Caco-2 (cell line): ENCODE measurements around the gene PTER. TPM values are rescaled to one million over a fixed set of nuclear protein-coding genes. Genes with fewer than 3 reads are reported as not detected.

ENCODE experiments used
- BruUV-seq: library from RNA; stranded (reverse); fragments of 400-500 nt; replicated peaks from 2 replicates; lab custom pipeline; 2021; lab: Mats Ljungman, UMichigan
- CTCF ChIA-PET: fragments of 300-600 bp; sonication (Branson Sonifier 250); formaldehyde crosslinking; loops from one replicate; lab custom pipeline; 2022; ENCODE audit warnings: antibody characterized with exemption; lab: Charles Lee
- POLR2A ChIA-PET: fragments of 300-600 bp; sonication (Branson Sonifier 250); formaldehyde crosslinking; loops from one replicate; lab custom pipeline; 2022; ENCODE audit warnings: antibody characterized with exemption; lab: Charles Lee
- DNase-seq, 2 experiments: peaks; one replicate each; pipeline versions ENCODE4 v3.0.0 to v3.0.0-alpha.2; 2020 to 2022
- H3K27me3 ChIP-seq: replicated peaks from 2 replicates; pipeline ENCODE4 v1.6.0; 2011; ENCODE audit warnings: low read length; ENCODE audit not compliant: control insufficient read depth, insufficient read depth
- H3K36me3 ChIP-seq: 2 replicates; pipeline ENCODE4 v1.5.1; 2011; ENCODE audit warnings: low read length; ENCODE audit not compliant: control insufficient read depth, insufficient read depth
- H3K4me1 ChIP-seq: fragments of 250-450 bp; sonication (Bioruptor Pico); 2 replicates; pipeline ENCODE4 v1.5.1; 2020; ENCODE audit warnings: mild to moderate bottlenecking
- H3K4me3 ChIP-seq: 2 replicates; pipeline ENCODE4 v1.5.1; 2011; ENCODE audit warnings: low read depth, mild to moderate bottlenecking, control low read depth, low read length
- H3K9me3 ChIP-seq: fragments of 250-450 bp; sonication (Bioruptor Pico); 2 replicates; pipeline ENCODE4 v1.5.1; 2020; ENCODE audit warnings: mild to moderate bottlenecking, moderate library complexity
- H3K27ac Mint-ChIP-seq: one replicate; pipeline ENCODE4 v1.8.0; 2022; ENCODE audit warnings: mixed read lengths; ENCODE audit not compliant: unreplicated experiment
- H3K27me3 Mint-ChIP-seq: one replicate; pipeline ENCODE4 v1.8.0; 2022; ENCODE audit warnings: mixed read lengths; ENCODE audit not compliant: insufficient read depth, unreplicated experiment
- H3K36me3 Mint-ChIP-seq: one replicate; pipeline ENCODE4 v1.8.0; 2022; ENCODE audit warnings: mild to moderate bottlenecking, mixed read lengths; ENCODE audit not compliant: insufficient read depth, unreplicated experiment
- H3K4me1 Mint-ChIP-seq: one replicate; pipeline ENCODE4 v1.8.0; 2022; ENCODE audit warnings: low read depth, mixed read lengths; ENCODE audit not compliant: unreplicated experiment
- H3K4me3 Mint-ChIP-seq: one replicate; pipeline ENCODE4 v1.8.0; 2022; ENCODE audit warnings: mild to moderate bottlenecking, moderate library complexity, mixed read lengths; ENCODE audit not compliant: unreplicated experiment
- H3K9me3 Mint-ChIP-seq: one replicate; pipeline ENCODE4 v1.8.0; 2022; ENCODE audit warnings: mixed read lengths; ENCODE audit not compliant: unreplicated experiment
- intact Hi-C: fragments of 100-400 bp; cut with micrococcal nuclease; formaldehyde crosslinking; loops from one replicate; pipeline ENCODE4 v1.10.0; 2022; ENCODE audit not compliant: unreplicated experiment
- total RNA-seq: library from RNA; stranded (reverse); gene quantifications from 2 replicates; pipeline ENCODE4 v1.2.3, GENCODE V29; 2022
- TF ChIP-seq, protein P1 (sequence below), 2 experiments: fragments of 200-600 bp in 1 of 2; IDR thresholded peaks; 1 replicate in 1 of 2; 2 replicates in 1 of 2; pipeline versions ENCODE4 v1.5.1 to v1.8.0; 2011 to 2022; ENCODE audit warnings: antibody characterized with exemption in 1 of 2, control low read depth in 1 of 2, inconsistent platforms in 1 of 2, low read depth in 1 of 2, low read length in 1 of 2, mild to moderate bottlenecking in 1 of 2, moderate library complexity in 1 of 2; ENCODE audit not compliant: insufficient read depth in 1 of 2, severe bottlenecking in 1 of 2, unreplicated experiment in 1 of 2

The PTER gene
- total RNA-seq, 1 experiment from 2014 or later = 27.4 TPM

DNA sequence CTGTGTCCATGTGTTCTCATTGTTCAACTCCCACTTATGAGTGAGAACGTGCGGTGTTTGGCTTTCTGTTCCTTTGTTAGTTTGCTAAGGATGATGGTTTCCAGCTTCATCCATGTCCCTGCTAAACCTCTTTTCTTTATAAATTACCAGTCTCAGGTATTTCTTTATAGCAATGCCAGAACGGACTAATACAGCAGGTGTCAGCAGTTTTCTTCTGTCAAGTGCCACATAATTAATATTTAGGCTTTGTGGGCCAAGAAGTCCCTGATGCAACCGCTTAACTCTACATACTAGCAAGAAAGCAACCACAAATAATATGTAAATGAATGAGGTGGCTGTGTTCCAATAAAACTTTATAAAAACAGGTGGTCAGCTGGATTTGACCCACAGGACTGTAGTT, 111.2 kb downstream of the PTER start:
- no TSS peak for BruUV-seq
- H3K4me3 ChIP-seq = no peak overlapping the region
- H3K4me1 Mint-ChIP-seq = no peaks in the 10 kb centered on the region

DNA sequence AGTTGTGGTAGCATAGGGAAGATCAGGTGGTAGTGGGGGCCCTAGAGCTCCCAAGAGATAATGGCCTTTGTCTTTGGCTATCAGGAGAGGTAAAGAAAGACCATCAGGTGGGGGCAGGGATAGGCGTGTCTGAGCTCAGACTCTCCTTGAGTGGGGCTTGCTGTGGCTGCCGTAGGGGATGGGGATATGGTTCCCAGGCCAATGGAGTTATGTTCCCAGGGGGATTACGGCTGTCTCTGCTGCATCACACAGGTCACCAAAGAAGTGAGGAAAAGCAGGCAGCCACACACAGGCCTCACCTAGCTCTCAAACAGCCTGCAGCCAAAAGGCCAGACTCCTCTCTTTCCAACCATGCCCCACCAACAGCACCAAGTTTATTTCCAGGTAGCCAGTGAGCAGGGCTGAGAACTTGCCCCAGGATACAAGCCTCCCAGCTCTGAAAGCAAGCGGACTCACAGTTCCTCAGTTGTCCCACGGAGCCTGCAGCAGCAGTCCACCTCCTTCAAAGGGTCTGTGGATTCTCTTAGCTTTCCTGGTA, 122.5 kb downstream of the PTER start:
- Mint-ChIP-seq H3K27me3 (peaks cover 8% of the 10 kb centered on the region), H3K36me3 (no peaks in the 10 kb centered on the region), H3K4me3 (no peak overlapping the region), H3K9me3 (peaks cover 11% of the 10 kb centered on the region), H3K4me1 (no peaks in the 10 kb centered on the region), H3K27ac (no peak overlapping the region)
- DNase-seq = no peak
- Histone ChIP-seq H3K27me3 (no peaks in the 10 kb centered on the region), H3K4me1 (no peaks in the 10 kb centered on the region), H3K9me3 (peaks cover 5% of the 10 kb centered on the region; the same call in 1 of the 2 replicates), H3K36me3 (no peaks in the 10 kb centered on the region), H3K4me3 (no peak overlapping the region)
- ChIA-PET POLR2A (no interaction called here), CTCF (no interaction called here)
- TF ChIP-seq, protein P1, sequence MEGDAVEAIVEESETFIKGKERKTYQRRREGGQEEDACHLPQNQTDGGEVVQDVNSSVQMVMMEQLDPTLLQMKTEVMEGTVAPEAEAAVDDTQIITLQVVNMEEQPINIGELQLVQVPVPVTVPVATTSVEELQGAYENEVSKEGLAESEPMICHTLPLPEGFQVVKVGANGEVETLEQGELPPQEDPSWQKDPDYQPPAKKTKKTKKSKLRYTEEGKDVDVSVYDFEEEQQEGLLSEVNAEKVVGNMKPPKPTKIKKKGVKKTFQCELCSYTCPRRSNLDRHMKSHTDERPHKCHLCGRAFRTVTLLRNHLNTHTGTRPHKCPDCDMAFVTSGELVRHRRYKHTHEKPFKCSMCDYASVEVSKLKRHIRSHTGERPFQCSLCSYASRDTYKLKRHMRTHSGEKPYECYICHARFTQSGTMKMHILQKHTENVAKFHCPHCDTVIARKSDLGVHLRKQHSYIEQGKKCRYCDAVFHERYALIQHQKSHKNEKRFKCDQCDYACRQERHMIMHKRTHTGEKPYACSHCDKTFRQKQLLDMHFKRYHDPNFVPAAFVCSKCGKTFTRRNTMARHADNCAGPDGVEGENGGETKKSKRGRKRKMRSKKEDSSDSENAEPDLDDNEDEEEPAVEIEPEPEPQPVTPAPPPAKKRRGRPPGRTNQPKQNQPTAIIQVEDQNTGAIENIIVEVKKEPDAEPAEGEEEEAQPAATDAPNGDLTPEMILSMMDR (IDR thresholded peaks at IDR 0.05; ENCODE audit: insufficient read depth in 1 of 2, low read depth in 1 of 2, low read length in 1 of 2, severe bottlenecking in 1 of 2, unreplicated experiment in 1 of 2) = no peak
- BruUV-seq = no TSS peak
- intact Hi-C loops = no loop called here

More for the DNA sequence above, 111.2 kb downstream of the PTER start:
- TF ChIP-seq, protein P1 (IDR thresholded peaks at IDR 0.05; ENCODE audit: insufficient read depth in 1 of 2, low read depth in 1 of 2, low read length in 1 of 2, severe bottlenecking in 1 of 2, unreplicated experiment in 1 of 2) = no peak
- Histone ChIP-seq H3K4me1 (no peaks in the 10 kb centered on the region), H3K9me3 (no peaks in the 10 kb centered on the region), H3K36me3 (no peaks in the 10 kb centered on the region), H3K27me3 (no peaks in the 10 kb centered on the region)
- POLR2A ChIA-PET = no interaction called here
- Mint-ChIP-seq H3K4me3 (no peak overlapping the region), H3K27ac (no peak overlapping the region), H3K27me3 (peaks cover 6% of the 10 kb centered on the region), H3K36me3 (no peaks in the 10 kb centered on the region), H3K9me3 (peaks cover 9% of the 10 kb centered on the region)
- DNase-seq = no peak
- intact Hi-C loops = loop anchor here (5.0 to 10.0 kb wide), 3 partner anchors 111 to 433 kb away; partner anchors contain the start of gene PTER
- CTCF ChIA-PET = no interaction called here

DNA sequence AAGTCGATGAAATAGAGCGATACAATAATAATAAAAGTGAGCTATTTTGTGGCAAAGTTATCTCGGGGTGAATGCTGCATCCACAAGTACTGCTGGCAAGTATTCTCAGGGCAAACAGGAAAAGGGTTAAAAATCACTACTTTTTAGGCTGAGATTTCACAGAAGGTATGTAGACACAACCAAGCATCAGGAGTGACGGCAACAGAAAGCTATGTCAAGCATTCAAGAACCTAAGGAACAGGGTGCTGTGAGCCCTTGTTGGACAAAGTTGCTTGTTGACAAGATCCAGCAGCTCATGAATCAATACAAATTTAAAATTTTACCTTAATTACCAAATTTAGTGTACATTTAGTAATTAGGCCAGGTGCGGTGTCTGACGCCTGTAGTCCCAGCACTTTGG, 126.1 kb downstream of the PTER start:
- Mint-ChIP-seq H3K27me3 (peaks cover 7% of the 10 kb centered on the region), H3K9me3 (peaks cover 8% of the 10 kb centered on the region), H3K4me1 (peaks cover 12% of the 10 kb centered on the region), H3K36me3 (no peaks in the 10 kb centered on the region), H3K4me3 (no peak overlapping the region), H3K27ac (no peak overlapping the region)
- DNase-seq = no peak
- CTCF ChIA-PET = no interaction called here
- Histone ChIP-seq H3K4me1 (no peaks in the 10 kb centered on the region), H3K9me3 (peaks cover 5% of the 10 kb centered on the region; the same call in 1 of the 2 replicates), H3K4me3 (no peak overlapping the region), H3K36me3 (no peaks in the 10 kb centered on the region), H3K27me3 (no peaks in the 10 kb centered on the region)
- intact Hi-C loops = no loop called here
- TF ChIP-seq, protein P1 (IDR thresholded peaks at IDR 0.05; ENCODE audit: insufficient read depth in 1 of 2, low read depth in 1 of 2, low read length in 1 of 2, severe bottlenecking in 1 of 2, unreplicated experiment in 1 of 2) = no peak
- POLR2A ChIA-PET = no interaction called here
- no TSS peak for BruUV-seq

Other genes starting within 250 kb of the PTER start
- not detected in 2 replicates for gene C1QL3, start 84.9 kb downstream of the PTER start, total RNA-seq